BJ (cell line): ENCODE measurements around the gene MGMT. TPM values are rescaled to one million over a fixed set of nuclear protein-coding genes. Genes with fewer than 3 reads are reported as not detected.
"Not testable (repeated sequence)": the region's sequence is repeated elsewhere in the genome, so short reads cannot be mapped to it uniquely, and the experiment has no call there.

Source experiments
- CTCF ChIA-PET: fragments of 350-600 bp; formaldehyde crosslinking; extraction: SDS; loops from one replicate; lab custom pipeline; 2021; ENCODE audit warnings: antibody characterized with exemption, inconsistent platforms; lab: Yijun Ruan, JAX
- POLR2A ChIA-PET: fragments of 300-600 bp; sonication (Branson Sonifier 250); formaldehyde crosslinking; extraction: SDS; loops from one replicate; lab custom pipeline; 2021; ENCODE audit warnings: antibody characterized with exemption; lab: Charles Lee
- DNase-seq: peaks from one replicate; pipeline ENCODE4 v3.0.0-alpha.2; 2011; ENCODE audit warnings: low read depth
- H3K27me3 ChIP-seq: 2 replicates; pipeline ENCODE4 v1.6.0; 2011; ENCODE audit warnings: low read length; ENCODE audit not compliant: control insufficient read depth, insufficient read depth
- H3K36me3 ChIP-seq: 2 replicates; pipeline ENCODE4 v1.5.1; 2011; ENCODE audit warnings: low read length; ENCODE audit not compliant: control insufficient read depth, insufficient read depth
- H3K4me3 ChIP-seq: 2 replicates; pipeline ENCODE4 v1.5.1; 2011; ENCODE audit warnings: low read depth, mild to moderate bottlenecking, control low read depth, low read length
- CTCF ChIP-seq: IDR thresholded peaks from 2 replicates; pipeline ENCODE4 v1.5.1; 2011; ENCODE audit warnings: low read depth, mild to moderate bottlenecking, control low read depth, inconsistent platforms, low read length, moderate library complexity; ENCODE audit not compliant: insufficient read depth
- polyA plus RNA-seq: library from polyadenylated mRNA; depleted of rRNA; stranded (reverse); fragments of >200 nt; gene quantifications from 2 replicates; pipeline ENCODE4 v1.2.3, GENCODE V29; 2011

Gene MGMT
- polyA plus RNA-seq, 1 experiment: 21.0 TPM

GRCh38 chr10:129424978-129425377 is 42.1 kb upstream of the MGMT start:
- POLR2A ChIA-PET: no interaction called here

GRCh38 chr10:129426606-129427005 is 40.4 kb upstream of the MGMT start:
- ChIA-PET POLR2A (no interaction called here), CTCF (interaction anchor here (0.7 kb wide), 1 partner anchor 23 kb away, joined by 3 read pairs; no protein-coding TSS in a partner anchor)
- no peak for DNase-seq
- Histone ChIP-seq H3K27me3 (no peaks in the 10 kb centered on the region), H3K36me3 (no peaks in the 10 kb centered on the region), H3K4me3 (no peak overlapping the region)
- TF ChIP-seq CTCF: no peak

More at GRCh38 chr10:129424978-129425377, 42.1 kb upstream of the MGMT start:
- no peaks in the 10 kb centered on the region for H3K27me3 ChIP-seq
- no peak for TF ChIP-seq CTCF
- no peak overlapping the region for H3K4me3 ChIP-seq
- no peak for DNase-seq
- CTCF ChIA-PET: no interaction called here
- H3K36me3 ChIP-seq: no peaks in the 10 kb centered on the region

- H3K4me3 ChIP-seq: no peak overlapping the region
Measured at GRCh38 chr10:129433266-129433665, 33.8 kb upstream of the MGMT start.

DNA sequence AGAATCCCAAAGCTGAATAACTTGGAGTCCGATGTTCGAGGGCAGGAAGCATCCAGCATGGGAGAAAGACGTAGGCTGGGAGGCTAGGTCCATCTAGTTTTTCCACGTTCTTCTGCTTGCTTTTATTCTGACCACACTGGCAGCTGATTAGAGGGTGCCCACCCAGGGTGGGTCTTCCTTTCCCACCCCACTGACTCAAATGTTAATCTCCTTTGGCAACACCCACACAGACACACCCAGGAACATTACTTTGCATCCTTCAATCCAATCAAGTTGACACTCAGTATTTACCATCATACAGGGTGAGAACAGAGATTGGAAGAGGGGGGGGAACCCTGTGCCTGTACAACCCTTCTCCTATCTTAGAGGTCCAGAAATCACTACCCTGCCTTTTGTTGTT is 31.3 kb upstream of the MGMT start:
- H3K27me3 ChIP-seq, H3K36me3 ChIP-seq, CTCF ChIA-PET, H3K4me3 ChIP-seq, POLR2A ChIA-PET, DNase-seq: not testable (repeated sequence)

More at GRCh38 chr10:129433266-129433665, 33.8 kb upstream of the MGMT start:
- no peak for TF ChIP-seq CTCF
- ChIA-PET CTCF (no interaction called here), POLR2A (no interaction called here)
- Histone ChIP-seq H3K27me3 (no peaks in the 10 kb centered on the region), H3K36me3 (no peaks in the 10 kb centered on the region)
- DNase-seq: no peak

DNA sequence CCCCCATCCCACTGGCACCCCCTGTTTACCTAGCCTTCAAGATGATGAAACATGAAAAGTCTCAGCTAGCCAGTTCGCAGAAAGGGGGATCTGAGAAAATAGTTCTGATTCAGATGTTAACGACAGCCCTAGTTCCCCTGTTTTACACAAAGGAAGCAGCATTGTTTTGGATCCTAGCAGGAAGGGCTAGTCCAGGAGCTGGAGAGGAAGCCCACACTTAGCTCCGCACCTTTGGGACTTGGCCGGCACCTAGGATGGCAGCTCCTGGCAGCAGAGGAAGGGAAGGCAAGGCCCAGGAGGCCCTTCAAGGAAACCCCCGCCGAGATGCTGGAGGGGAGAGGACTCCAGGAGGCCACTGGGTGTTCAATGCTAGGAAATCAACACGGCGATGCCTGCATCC is 29.0 kb upstream of the MGMT start:
- H3K27me3 ChIP-seq: no peaks in the 10 kb centered on the region
- H3K4me3 ChIP-seq: no peak overlapping the region
- DNase-seq: no peak
- H3K36me3 ChIP-seq: no peaks in the 10 kb centered on the region
- CTCF ChIA-PET: interaction anchor here (1.4 kb wide), 1 partner anchor 10 kb away, joined by 3 read pairs; no protein-coding TSS in a partner anchor
- TF ChIP-seq CTCF: no peak
- POLR2A ChIA-PET: no interaction called here

DNA sequence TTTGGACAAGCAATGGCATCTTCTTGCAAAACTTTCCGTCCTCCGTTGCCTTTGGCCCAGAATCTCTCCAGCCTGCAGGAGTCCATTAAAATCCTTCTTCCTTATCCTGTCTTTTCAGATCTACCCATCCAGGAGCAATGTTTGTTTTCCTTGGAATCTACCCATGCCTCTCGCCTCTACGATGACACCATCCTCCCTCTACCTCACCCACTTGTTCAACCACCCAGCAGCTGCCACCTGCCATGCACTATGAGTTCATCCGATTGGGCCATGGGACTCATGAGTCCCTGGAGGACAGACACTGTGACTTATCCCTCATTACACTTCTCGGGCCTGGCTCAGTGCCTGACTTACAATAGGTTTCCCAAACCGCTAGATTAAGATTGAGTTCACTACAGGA is 26.8 kb upstream of the MGMT start:
- TF ChIP-seq CTCF: no peak
- CTCF ChIA-PET: no interaction called here
- Histone ChIP-seq H3K27me3 (no peaks in the 10 kb centered on the region), H3K4me3 (no peak overlapping the region), H3K36me3 (no peaks in the 10 kb centered on the region)
- POLR2A ChIA-PET: no interaction called here
- no peak for DNase-seq
